Measurements from ENCODE around the gene IDH3B.
"Not testable (repeated sequence)": the region's sequence is repeated elsewhere in the genome, so short reads cannot be mapped to it uniquely, and the experiment has no call there.

IDH3B gene

DNA sequence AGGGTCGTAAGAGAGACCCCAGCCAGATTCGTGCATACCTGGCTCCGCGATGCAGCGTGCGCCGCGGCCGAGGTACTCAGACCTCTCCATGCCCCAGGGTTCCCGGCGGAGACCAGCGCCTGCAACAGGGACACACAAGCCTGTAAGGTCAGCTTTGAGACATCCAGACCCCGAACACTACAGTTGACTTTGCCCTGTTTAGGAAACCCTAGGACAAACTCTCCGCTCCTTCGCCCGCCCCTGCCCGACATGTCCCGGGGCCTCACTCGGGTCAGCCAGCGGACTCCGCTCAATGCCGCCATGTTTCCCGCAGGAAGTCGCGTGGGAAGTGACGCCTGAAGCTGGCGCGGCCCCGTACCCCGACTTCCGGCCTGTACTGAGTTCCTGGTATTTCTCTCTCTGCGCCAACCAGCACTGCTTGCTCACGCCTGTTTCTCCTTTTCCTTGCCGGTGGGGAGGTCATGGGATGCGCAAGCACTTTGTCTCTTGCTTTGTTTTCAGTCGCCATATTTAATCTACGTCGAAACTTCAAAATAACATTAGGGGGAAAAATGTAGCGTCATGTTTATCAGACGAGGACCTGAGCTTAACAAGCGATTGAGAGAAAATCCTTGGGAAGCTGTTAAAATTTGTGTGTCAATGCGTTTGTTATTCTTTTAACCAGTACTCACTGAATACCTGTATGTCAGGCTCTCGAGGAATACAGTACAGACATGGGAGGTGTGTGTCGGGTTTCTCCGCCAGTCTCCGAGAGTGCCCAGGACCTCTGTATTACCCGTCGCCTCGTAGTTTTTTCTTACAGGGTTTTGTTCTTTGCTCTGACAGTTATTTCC is at the start of gene IDH3B:
Gene IDH3B, minus strand, starts transcription at position 330 of the 833 bp plus-strand sequence. Its CDS starts 28 bp downstream, at position 302.
- DNase-seq, result peak; percentile 84

DNA sequence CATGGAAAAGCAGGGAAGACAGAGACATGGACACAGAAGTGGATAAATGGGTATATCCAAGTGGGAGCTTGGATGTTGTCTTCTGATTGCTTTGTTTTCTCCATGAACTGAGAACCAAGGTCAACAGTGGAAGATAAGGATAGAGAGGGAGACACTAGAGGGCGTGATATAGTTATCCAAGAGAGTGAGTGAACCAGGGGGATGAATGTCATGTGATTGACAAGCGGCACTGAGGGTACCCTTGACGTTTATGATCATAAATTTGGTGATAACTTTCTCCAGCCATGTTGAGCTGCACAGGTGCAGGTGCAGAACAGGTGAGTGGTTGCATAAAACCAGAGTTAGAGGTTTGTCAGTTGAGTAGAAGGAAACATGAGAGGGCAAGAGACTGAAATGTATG is 49.3 kb upstream of the IDH3B start:
- no peak for DNase-seq

DNA sequence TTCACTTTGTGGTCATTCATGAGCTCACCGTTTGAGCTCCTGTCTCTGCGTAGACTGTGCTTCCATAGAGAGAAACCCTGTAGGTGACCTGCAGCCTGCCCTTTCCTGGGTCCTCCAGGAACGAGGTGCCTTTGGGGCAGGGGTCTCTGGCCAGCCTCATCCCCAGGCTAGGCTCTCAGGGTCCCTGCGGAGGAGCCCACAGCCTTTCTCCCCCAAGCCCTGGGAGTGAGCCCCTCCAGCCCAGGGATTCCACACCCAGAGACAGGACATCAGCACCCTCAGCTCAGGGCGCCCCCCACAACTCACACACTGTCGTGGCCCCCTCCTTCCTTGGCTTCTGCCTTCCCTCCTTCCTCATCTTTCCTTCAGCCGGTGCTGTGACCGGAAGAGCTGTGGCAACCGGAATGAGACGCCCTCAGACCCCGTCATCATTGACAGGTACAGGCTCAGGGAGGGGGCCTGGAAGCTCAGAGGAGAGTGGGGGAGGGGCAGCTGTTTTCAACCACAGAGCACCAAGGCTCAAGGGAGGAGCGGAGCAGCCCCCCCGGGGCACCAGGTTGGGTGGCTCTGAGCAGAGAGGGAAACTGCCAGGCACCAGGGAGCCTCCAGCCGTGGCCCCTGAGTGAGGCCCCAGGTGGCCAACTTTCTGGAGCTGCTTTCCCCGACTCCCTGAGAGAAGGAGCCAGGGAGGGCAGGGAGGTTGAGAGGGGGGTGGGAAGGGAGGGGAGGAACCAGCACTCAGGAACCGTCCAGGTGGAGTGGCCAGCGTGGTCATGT is 45.4 kb upstream of the IDH3B start:
- DNase-seq, result no peak

- DNase-seq, result no peak
Observed at GRCh38 chr20:2708665-2709064, 44.6 kb upstream of the IDH3B start.

DNA sequence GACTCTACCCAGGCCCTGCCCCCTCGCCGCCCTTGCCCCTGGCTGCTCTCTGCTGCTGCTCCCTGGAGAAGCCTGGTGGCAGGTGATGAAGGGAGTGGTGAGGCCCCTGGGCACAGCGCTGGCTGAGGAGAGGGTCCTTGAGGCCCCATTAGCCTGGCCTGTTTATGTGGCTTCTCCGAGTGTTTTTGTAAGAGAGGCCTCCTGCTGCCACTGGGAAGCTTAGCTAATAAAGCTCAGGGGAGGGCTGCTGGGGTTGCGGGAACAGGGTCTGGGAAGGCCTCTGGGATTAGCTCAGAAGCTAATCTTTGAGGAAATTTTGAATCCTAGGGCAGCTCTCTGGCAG is 44.0 kb upstream of the IDH3B start:
- DNase-seq, result peak; percentile 90

DNA sequence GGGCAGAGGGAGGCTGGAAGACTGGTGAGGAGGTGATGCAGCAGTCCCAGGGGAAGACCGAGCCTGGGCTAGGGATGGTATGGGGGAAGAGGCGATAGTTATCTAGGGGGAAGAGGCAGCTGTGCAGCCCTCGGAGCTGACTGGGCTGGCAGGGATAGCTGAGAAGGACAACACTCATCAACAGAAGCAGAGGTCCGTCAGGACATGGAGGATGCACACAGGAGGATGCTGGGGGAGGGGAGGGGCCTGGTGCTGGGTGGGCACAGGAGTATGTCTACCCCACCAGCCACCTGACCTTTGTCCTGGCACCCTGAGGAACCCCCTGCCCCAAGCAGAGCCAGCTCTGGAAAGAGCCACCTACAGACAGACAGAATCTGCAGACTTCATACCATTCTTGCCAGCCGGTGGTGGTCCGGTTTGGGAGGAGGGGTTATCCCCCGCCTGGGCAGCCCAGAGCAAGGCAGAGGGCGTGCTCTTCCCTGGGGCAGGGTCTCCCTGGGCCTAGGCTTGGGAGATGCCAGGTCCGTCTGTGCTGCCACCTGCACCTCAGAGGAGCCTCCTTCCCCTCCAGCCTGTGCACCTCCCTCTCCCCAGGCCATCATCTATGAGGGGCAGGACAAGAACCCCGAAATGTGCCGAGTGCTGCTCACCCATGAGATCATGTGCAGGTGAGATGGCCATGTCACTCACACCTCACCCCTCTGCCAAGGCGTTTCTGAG is 43.5 kb upstream of the IDH3B start:
- no peak for DNase-seq

- DNase-seq, result no peak
Observed at GRCh38 chr20:2706688-2707352, 42.8 kb upstream of the IDH3B start.

DNA sequence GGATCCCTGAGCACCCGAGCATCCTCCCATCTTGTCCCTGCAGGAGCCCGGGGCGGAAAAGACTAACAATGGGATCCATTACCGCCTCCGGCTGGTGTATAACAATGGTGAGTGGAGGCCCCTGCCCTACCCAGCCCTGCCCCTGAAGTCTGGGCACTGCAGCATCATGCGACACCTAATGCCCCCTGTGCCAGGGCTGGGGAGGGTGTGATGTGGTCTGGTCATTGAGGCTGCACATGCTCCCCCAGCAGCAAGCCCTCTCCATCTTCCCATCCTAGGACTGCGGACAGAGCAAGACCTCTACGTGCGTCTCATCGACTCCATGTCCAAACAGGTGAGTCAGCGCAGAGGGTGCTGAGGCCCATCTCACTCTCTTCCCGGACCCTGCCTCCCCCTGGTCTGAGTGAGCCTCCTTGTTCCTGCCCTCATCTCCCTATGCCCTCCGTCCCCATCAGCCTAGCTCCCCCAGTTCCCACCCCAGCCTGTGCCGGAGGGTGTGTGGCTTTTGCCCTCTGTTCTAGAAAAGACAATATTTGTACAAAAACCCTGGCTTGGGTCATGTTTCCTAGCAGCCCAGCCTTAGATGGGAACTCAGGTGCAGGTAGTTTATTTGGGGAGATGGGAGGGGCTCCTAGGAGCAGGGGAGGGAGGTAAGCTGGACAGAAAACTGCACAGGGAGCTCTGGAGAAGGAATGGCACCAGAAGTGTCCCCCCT is 42.1 kb upstream of the IDH3B start:
- no peak for DNase-seq

GRCh38 chr20:2703716-2704475 is 39.9 kb upstream of the IDH3B start:
- no peak for DNase-seq

DNA sequence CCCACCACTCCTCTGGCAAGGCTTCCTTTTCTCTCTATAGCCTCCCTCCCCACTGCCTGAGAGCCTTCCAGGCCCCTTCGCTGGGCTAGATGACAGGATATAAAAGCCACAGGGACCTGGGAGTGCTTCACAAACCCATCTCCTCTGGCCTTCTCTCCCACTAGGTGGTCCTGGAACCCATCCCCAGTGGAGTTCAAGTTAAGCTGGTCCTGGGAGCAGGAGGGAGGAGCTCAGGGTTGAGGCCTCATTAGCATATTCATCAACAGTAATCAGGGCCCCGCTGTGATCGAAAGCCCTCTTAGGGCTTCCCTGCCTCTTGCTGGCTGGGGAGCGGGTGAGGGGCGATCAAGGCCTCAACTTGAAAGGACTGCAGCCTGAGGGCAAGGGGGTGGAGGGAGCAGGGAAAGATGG is 37.7 kb upstream of the IDH3B start:
- DNase-seq, result no peak

GRCh38 chr20:2700913-2701620 is 37.1 kb upstream of the IDH3B start:
- no peak for DNase-seq

- no peak for DNase-seq
Observed at GRCh38 chr20:2699775-2700413, 35.9 kb upstream of the IDH3B start.

DNA sequence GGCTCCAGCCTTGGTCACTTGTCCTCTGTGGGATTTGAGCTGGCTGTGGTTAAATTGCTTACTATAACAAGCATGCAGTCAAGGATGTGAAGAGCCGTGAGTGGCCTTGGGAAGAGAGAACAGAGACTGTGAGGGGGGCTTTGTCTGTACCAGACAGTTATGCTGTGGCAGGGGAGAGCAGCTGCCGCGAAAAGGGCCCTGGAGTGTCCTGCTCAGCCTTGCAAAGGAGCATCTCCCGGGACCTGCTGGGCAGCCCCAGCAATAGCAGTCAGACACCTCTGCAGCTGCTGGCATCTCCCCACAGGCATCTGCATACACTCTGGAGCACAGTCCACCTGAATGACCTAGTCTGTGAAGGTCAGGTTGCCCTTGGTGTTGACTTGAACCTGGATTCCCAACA is 34.9 kb upstream of the IDH3B start:
- peak; percentile 6 for DNase-seq

GRCh38 chr20:2698186-2698817 is 34.3 kb upstream of the IDH3B start:
- DNase-seq, result no peak

DNA sequence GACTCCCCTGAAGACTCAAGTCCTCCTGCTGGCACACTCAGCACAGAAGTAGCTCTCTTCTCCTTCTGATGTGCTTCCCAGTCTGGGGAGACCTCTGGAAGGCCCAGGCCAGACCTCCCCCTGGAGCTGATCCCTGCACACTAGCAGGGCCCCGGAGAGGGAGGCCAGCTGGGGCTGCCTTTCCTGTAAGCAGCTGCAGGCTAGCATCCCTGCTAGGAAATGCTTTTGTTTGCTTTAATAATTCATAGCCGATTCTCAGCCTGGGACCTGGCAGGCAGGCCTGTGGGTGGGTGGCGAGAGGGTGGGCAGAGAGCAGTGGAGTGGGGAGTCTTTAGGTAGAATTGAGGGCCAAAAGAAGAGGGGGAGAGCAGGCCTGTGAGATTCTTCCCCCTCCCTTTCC is 33.8 kb upstream of the IDH3B start:
- DNase-seq, result peak; percentile 23

DNA sequence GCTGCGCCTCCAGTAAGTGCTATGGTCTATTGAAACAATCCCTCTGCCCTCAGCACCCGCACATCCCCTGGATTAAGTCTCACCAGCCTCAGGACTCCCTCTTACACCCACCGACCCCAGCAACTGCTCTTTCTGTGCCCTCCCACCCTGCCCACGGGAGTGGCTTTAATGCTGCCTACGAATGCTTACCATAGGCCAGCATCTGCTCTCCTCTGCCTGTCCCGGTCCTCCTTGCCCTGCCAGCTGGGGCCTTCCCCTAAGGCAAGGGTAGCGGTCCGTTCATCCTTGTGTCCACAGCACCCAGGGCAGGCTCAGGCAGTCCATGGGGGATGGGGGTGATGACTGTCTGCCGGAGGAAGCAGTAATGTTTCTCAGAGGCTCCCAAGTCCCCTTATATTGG is 32.6 kb upstream of the IDH3B start:
- no peak for DNase-seq

- not testable (repeated sequence) for DNase-seq
Observed at GRCh38 chr20:2695984-2696525, 32.0 kb upstream of the IDH3B start.

DNA sequence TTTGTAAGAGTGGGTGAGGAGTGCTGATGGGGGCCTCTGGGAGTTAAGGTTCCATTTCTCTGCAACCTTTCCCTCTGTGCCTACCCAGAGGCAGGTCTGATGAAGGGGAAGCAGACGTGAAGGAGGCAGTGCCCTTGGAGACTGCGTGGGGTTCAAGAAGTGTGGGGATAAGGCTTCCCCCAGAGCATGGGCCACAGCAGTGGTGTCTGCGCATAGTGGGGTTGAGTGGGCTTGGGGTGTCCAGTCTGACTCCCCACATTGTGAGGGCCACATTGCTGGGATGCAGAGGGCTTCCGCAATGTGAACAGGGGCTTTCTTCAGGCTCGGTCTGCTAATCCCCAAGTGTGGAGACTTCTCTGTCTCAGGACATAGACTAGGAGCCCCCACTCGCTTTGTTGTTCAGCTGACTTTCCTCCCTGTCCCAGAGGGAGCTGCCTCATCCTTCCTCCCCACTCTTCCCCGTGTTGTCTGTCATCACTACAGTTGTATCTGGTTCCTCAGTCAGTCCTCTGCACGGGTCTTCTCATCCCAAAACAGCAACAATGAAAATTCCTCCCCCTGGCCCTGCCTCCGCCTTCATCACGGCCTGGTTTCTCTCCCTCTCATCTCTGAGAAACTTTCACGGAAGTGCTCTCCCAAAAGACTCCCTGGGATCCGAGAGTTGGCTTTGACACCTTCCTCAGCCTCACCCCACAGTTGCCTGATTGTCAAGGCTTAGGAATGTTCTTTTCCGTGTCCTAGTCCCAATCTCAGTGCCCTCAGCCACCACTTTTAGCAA is 31.4 kb upstream of the IDH3B start:
- no peak for DNase-seq

DNA sequence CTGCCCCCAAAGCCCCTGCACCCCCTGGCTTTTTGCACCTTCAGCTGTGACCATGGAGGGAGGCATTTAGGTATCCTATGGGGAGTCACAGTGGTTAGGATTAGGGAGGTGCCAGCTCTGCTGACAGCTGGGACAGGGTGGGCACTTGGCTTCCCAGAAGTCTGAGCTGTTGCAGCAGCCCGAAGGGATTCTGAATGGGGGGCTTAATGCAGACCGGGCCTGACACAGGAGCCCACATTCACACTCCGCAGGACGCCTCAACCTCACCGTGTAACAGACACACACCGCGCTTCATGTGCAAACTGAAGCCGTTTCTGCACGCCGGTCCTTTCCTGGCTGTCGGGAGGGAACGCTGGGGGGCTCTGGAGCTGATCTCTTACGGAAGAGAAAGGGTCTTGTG is 30.5 kb upstream of the IDH3B start:
- no peak for DNase-seq
